ENCODE measurements around the gene CLRN3.

- TF ChIP-seq, protein P1, sequence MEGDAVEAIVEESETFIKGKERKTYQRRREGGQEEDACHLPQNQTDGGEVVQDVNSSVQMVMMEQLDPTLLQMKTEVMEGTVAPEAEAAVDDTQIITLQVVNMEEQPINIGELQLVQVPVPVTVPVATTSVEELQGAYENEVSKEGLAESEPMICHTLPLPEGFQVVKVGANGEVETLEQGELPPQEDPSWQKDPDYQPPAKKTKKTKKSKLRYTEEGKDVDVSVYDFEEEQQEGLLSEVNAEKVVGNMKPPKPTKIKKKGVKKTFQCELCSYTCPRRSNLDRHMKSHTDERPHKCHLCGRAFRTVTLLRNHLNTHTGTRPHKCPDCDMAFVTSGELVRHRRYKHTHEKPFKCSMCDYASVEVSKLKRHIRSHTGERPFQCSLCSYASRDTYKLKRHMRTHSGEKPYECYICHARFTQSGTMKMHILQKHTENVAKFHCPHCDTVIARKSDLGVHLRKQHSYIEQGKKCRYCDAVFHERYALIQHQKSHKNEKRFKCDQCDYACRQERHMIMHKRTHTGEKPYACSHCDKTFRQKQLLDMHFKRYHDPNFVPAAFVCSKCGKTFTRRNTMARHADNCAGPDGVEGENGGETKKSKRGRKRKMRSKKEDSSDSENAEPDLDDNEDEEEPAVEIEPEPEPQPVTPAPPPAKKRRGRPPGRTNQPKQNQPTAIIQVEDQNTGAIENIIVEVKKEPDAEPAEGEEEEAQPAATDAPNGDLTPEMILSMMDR (IDR thresholded peaks at IDR 0.05) = no peak
- TF ChIP-seq EZH2 (IDR thresholded peaks at IDR 0.05; ENCODE audit: borderline replicate concordance, insufficient read depth, low read depth, low read length, poor library complexity, severe bottlenecking) = no peak
Measured at GRCh38 chr10:127863231-127863825, 29.4 kb downstream of the CLRN3 start.

All from B cell (primary cell).